BLaER1 (cell line): ENCODE results near the gene MITD1.
A peak's percentile ranks its signal among the peaks of the same experiment; 100 is the strongest.
"Not testable (repeated sequence)": the region's sequence is repeated elsewhere in the genome, so short reads cannot be mapped to it uniquely, and the experiment has no call there.

Experiments
- H3K27ac ChIP-seq: shearing (Covaris generic); formaldehyde crosslinking; 2 replicates; pipeline ENCODE4 v1.8.1; 2022
- H3K27me3 ChIP-seq: shearing (Covaris generic); formaldehyde crosslinking; 2 replicates; pipeline ENCODE4 v1.8.1; 2022
- H3K36me3 ChIP-seq: shearing (Covaris generic); formaldehyde crosslinking; 2 replicates; pipeline ENCODE4 v1.8.1; 2022
- H3K4me1 ChIP-seq: shearing (Covaris generic); formaldehyde crosslinking; 2 replicates; pipeline ENCODE4 v1.8.1; 2022
- H3K4me2 ChIP-seq: shearing (Covaris generic); formaldehyde crosslinking; 2 replicates; pipeline ENCODE4 v1.8.1; 2022
- H3K4me3 ChIP-seq: shearing (Covaris generic); formaldehyde crosslinking; 2 replicates; pipeline ENCODE4 v1.8.1; 2022
- H3K9ac ChIP-seq: shearing (Covaris generic); formaldehyde crosslinking; 2 replicates; pipeline ENCODE4 v1.8.1; 2022
- H3K9me3 ChIP-seq: shearing (Covaris generic); formaldehyde crosslinking; 2 replicates; pipeline ENCODE4 v1.8.1; 2022
- H4K20me1 ChIP-seq: shearing (Covaris generic); formaldehyde crosslinking; 2 replicates; pipeline ENCODE4 v1.8.1; 2022
- Cebpa-rat ChIP-seq: shearing (Covaris generic); IDR thresholded peaks from 2 replicates; pipeline ENCODE4 v1.8.1; 2022

Gene MITD1

DNA sequence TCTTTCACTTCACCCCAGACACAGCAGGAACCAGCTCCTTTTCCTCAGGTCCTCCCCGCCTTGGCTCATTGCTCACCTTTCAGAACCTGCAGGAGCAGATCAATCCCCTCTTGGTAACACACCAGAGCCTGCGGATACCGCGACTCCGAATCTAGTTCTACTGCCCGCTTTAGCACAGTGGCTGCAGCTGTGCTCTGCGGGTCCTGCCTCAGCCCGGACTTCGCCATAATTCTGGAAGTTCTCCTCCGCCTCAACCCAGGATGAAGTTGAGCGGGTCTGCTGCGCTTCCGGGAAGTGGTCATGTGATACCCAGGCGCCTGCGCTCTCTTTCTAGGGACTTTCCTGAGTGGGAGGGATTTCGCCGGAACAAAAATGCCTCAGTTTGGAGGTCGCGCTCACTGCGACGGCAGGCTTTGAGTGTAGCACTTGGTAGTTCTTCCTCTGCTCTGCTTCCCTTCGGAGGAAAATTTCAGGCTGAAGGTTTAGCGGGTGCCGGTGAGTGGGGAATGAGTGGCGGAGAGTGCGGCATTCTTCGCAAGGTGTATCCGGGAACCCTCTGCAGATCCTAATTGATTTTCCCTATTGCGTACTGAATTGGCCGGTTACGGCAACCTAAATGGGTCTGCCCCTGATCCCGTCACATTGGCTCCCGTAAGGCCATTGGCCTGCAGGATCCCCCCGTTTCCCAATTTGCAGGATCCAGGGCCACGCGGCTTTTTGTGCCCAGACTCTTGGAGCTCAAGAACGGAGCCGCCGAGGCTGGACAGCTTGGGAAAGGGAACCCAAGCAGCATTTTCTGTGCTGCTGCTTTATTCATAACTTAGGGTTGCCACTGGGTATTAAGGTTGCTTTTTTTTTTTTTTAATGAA, at the start of gene MITD1, which contains the start of gene MRPL30:
Gene MITD1, minus strand, starts transcription at position 304 of the 869 bp plus-strand sequence. Its CDS starts 77 bp downstream, at position 227.
Gene MRPL30, plus strand, starts transcription at position 430 of the 869 bp plus-strand sequence. CDS start 5,020 bp downstream, outside the sequence.
- Histone ChIP-seq H3K27me3 (no peaks in the 10 kb centered on the region), H3K4me1 (peaks cover 25% of the 10 kb centered on the region), H3K4me3 (peak within 1 kb of the TSS; percentile 86), H3K36me3 (peaks cover under 1% of the 10 kb centered on the region; the same call in 1 of the 2 replicates), H3K9ac (peak within 1 kb of the TSS; percentile 84), H3K4me2 (peak within 1 kb of the TSS; percentile 90), H3K27ac (peak within 1 kb of the TSS; percentile 78), H3K9me3 (no peaks in the 10 kb centered on the region), H4K20me1 (peaks cover 42% of the 10 kb centered on the region)
- TF ChIP-seq Cebpa-rat: no peak

DNA sequence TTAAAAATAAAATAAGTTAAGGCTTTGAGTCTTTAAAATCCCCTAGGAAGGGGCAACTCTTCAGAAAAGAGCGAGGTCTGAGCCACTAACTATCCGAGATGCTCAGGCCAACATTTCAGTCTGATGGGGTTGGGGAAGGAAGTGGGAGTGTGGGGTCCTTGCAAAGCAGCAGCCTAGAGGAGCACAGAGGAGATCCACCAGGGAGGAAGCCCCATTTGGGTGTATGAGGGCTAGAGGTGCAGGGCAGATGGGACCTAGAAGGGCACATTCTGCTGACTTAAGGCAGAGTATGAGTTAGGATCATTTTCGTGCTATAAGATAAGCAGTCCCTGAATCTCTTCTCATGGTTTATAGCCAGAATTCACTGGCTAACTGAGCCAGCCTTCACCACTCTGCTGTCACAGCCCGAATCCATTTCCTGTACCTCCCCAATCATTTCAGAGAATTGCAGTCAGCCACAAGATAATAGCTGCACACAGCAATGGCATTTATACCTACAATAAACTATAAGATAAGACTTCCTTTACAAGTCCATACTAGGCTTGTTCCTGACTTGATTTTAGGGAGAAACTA, 37.2 kb upstream of the MITD1 start:
- Histone ChIP-seq H3K4me2 (no peak overlapping the region), H3K9ac (no peak overlapping the region), H3K9me3 (0 out of 2 replicates have a peak, but pooled peaks cover 7% of the 10 kb centered on the region), H4K20me1 (no peaks in the 10 kb centered on the region), H3K36me3 (peaks cover 12% of the 10 kb centered on the region), H3K4me3 (no peak overlapping the region), H3K27me3 (no peaks in the 10 kb centered on the region), H3K4me1 (no peaks in the 10 kb centered on the region), H3K27ac (no peak overlapping the region)
- no peak for TF ChIP-seq Cebpa-rat

DNA sequence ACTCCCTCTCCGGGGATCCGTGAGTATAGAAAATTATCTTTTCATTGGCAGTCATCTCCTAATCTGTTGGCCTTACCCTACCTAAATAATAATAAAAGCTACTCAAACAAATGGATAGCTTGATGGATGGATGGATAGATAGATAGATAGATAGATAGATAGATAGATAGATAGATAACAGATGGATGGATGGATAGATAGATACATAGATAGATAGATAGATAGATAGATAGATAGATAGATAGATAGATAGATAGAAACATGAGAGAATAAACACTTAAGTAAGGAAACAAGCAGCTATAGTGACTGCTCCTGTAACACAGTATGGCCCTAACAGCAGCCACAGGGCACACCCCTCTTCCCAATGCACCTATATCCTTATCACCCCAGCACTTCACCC, 35.2 kb upstream of the MITD1 start:
- Histone ChIP-seq H3K4me3 (no peak overlapping the region), H4K20me1 (no peaks in the 10 kb centered on the region), H3K27me3 (no peaks in the 10 kb centered on the region), H3K4me1 (no peaks in the 10 kb centered on the region), H3K27ac (no peak overlapping the region), H3K9me3 (0 out of 2 replicates have a peak, but pooled peaks cover 7% of the 10 kb centered on the region), H3K36me3 (peaks cover 22% of the 10 kb centered on the region), H3K4me2 (no peak overlapping the region), H3K9ac (no peak overlapping the region)
- no peak for TF ChIP-seq Cebpa-rat

DNA sequence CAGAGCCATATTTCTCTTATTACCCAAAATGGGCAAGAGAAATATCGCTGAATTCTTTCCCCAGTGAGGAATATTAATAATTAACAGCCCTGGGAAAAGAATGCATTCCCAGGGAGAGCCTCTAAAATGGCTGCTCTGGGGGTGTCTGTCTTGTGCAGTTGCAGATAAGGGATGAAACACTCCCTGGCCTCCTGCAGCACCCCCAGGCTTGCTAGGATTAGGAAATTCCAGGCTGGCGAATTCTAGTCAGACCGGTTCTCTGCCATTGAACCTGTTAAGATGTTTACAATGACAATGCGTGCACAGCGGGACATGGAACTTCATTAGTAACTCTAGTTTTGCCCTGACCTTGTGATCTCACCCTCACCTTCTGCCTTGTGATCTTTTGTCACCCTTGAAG, 24.6 kb upstream of the MITD1 start:
- no peaks in the 10 kb centered on the region for H3K27me3 ChIP-seq
- H3K27ac ChIP-seq: no peak overlapping the region
- no peak for TF ChIP-seq Cebpa-rat
- no peak overlapping the region for H3K4me2 ChIP-seq
- no peaks in the 10 kb centered on the region for H4K20me1 ChIP-seq
- H3K9ac ChIP-seq: no peak overlapping the region
- peaks cover 28% of the 10 kb centered on the region for H3K9me3 ChIP-seq
- peaks cover 12% of the 10 kb centered on the region; the same call in 1 of the 2 replicates for H3K36me3 ChIP-seq
- no peak overlapping the region for H3K4me3 ChIP-seq
- no peaks in the 10 kb centered on the region for H3K4me1 ChIP-seq

DNA sequence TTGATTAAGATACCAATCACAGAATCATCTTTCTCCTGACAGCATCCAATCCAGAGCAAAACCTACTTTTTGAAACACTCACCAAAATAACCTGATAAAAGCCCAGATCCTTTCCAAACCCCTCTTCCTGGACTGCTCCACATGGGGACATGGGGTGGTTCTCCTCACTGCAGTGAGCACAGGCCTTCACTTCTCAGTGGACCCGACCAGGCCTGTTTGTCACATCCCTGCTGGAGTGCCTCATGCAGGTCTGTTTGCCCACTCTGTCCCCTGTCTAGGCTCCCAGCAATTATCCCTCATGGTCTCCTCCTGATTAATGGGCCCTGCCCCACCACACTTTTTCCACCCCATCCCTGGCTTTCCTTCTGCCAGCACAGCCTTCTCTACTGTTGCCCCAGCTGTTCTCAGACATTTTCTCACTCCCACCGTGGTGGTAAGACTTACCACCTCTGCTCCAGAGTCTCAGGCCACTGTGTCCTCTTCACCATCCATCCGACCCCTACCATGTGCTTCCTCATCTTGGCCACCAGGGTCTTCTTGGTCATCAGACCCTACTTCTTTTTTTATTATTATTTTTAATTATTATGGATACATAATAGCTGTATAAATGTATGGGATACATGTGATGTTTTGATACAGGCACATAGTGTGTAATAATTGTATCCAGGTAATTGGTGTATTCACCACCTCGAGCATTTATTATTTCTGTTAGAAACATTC, 21.3 kb upstream of the MITD1 start:
- no peak overlapping the region for H3K4me2 ChIP-seq
- peaks cover 23% of the 10 kb centered on the region for H3K36me3 ChIP-seq
- no peak overlapping the region for H3K9ac ChIP-seq
- no peak overlapping the region for H3K4me3 ChIP-seq
- no peak overlapping the region for H3K27ac ChIP-seq
- no peaks in the 10 kb centered on the region for H3K27me3 ChIP-seq
- TF ChIP-seq Cebpa-rat: no peak
- H4K20me1 ChIP-seq: no peaks in the 10 kb centered on the region
- H3K9me3 ChIP-seq: peaks cover 28% of the 10 kb centered on the region
- no peaks in the 10 kb centered on the region for H3K4me1 ChIP-seq

DNA sequence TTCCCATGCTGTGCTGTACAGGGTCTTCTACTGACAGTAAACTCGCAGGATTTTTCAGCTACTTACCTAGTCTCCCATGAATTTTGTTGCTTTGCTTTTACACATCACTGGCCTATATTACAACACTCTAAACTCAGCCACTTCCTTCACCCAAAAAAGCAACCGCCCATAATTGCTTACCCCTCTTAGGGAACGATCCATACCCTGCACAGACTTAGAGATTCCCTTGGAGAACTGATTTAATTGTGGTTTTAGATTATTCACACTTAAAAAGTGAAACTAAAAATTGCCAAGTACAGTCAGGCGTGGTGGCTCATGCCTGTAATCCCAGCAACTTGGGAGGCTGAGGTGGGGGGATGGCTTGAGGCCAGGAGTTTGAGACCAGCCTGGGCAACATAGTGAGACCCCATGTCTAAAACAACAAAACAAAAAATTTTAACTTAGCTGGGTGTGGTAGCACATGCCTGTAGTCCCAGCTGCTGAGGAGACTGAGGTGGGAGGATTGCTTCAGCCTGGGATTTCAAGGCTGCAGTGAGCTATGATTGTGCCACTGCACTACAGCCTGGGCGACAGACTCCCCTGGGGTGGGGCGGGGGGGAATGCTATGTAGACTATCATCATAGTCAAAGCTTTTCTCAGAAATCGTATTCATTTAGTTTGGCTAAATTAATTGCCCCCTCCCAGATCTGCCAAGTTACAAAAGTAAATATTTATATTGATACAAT, 19.4 kb upstream of the MITD1 start:
- H3K4me1 ChIP-seq: no peaks in the 10 kb centered on the region
- TF ChIP-seq Cebpa-rat: no peak
- H4K20me1 ChIP-seq: no peaks in the 10 kb centered on the region
- H3K27me3 ChIP-seq: no peaks in the 10 kb centered on the region
- peaks cover 12% of the 10 kb centered on the region for H3K9me3 ChIP-seq
- no peak overlapping the region for H3K9ac ChIP-seq
- H3K4me3 ChIP-seq: no peak overlapping the region
- peaks cover 42% of the 10 kb centered on the region for H3K36me3 ChIP-seq
- no peak overlapping the region for H3K27ac ChIP-seq
- no peak overlapping the region for H3K4me2 ChIP-seq

DNA sequence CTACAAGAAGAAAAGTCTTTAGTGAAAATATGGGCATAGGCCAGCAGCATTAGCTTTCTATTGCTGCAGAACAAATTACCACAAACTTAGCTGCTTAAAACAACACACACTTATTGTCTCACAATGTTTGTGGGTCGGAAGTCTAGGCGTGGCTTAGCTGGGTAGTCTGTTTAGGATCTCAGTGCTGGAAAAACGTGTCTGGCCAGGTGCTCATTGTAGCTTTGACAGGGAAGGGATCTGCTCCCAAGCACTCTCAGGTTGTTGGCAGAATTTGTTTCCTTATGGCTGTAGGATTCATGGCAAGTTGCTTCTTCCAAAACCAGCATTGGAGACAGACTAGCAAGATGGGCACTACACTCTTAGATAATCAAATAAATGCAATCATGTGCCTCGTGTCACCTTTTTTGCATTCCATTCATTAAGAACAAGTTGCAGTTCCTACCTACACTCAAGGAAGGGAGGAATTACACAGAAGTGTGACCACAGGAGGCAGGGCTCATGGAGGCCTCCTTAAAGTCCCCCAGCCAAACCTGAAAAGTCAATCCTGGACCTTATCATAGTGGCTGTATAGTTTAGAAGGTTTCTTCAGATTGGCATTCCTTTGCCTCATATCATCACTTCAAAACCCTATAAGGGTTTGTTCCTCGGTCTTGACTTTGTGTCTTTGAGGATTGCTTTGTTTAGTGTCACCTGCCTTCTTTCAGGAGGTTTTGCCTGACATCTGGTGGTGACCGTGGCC, 17.4 kb upstream of the MITD1 start:
- Histone ChIP-seq H3K27ac (no peak overlapping the region), H4K20me1 (no peaks in the 10 kb centered on the region), H3K4me1 (no peaks in the 10 kb centered on the region), H3K4me2 (no peak overlapping the region), H3K36me3 (peaks cover 60% of the 10 kb centered on the region), H3K27me3 (no peaks in the 10 kb centered on the region), H3K9me3 (no peaks in the 10 kb centered on the region), H3K4me3 (no peak overlapping the region), H3K9ac (no peak overlapping the region)
- TF ChIP-seq Cebpa-rat: no peak

DNA sequence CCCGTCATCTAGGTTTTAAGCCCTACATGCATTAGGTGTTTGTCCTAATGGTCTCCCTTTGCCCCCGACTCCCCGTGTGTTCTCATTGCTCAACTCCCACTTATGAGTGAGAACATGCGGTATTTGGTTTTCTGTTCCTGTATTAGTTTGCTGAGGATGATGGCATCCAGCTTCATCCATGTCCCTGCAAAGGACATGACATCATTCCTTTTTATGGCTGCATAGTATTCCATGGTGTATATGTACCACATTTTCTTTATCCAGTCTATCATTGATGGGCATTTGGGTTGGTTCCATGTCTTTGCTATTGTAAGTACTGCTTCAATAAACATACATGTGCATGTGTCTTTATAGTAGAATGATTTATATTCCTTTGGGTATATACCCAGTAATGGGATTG, 11.5 kb upstream of the MITD1 start:
- not testable (repeated sequence) for H3K9ac ChIP-seq, H3K27ac ChIP-seq, H4K20me1 ChIP-seq, H3K4me1 ChIP-seq, H3K9me3 ChIP-seq, H3K27me3 ChIP-seq, H3K4me2 ChIP-seq, H3K4me3 ChIP-seq
- peaks cover 92% of the 10 kb centered on the region for H3K36me3 ChIP-seq

DNA sequence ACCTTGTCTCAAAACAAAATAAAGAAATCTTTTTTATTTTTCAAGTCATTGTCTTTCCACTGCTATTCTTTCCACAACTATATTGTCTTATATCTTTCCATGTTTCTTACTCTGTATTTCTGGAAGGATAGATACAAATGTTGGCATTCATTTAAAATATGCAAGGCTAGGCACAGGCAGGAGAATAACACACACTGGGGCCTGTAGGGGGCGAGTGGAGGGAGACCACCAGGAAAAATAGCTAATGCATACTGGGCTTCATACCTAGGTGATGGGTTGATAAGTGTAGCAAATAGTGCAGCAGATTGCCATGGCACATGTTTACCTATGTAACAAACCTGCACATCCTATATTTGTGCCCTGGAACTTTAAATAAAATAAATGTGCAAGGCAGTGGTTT, 9.7 kb upstream of the MITD1 start:
- Histone ChIP-seq H3K36me3 (peaks cover 88% of the 10 kb centered on the region), H3K9me3 (no peaks in the 10 kb centered on the region), H3K4me3 (no peak overlapping the region), H3K4me1 (no peaks in the 10 kb centered on the region), H3K27me3 (no peaks in the 10 kb centered on the region), H4K20me1 (peaks cover 26% of the 10 kb centered on the region; the same call in 1 of the 2 replicates), H3K4me2 (no peak overlapping the region), H3K9ac (no peak overlapping the region), H3K27ac (no peak overlapping the region)
- TF ChIP-seq Cebpa-rat: no peak
